Measurements from ENCODE around the gene CAPZA2. TPM values are rescaled to one million over a fixed set of nuclear protein-coding genes. Genes with fewer than 3 reads are reported as not detected.

CAPZA2 gene
- total and polyA plus RNA-seq, 10 of the 15 experiments (the other 5 are each of a cell fraction or from before 2014, with no cell fraction given), result 50.0 to 379 (median 117) TPM

- Histone ChIP-seq H4K20me1 (ENCODE audit: control insufficient read depth, insufficient read depth) (no peaks in the 10 kb centered on the region), H3K4me1 (ENCODE audit: control insufficient read depth, insufficient read depth, low read length) (peaks cover 21% of the 10 kb centered on the region), H3K9ac (ENCODE audit: control insufficient read depth, insufficient read depth, low read length) (no peak overlapping the region), H3K4me2 (ENCODE audit: control insufficient read depth, insufficient read depth) (no peak overlapping the region), H3K27me3 (replicated peaks in 1 of 2; ENCODE audit: control insufficient read depth in 2 of 2, insufficient read depth in 2 of 2, low read length in 1 of 2) (no peaks in the 10 kb centered on the region), H3K27ac (ENCODE audit: control insufficient read depth, insufficient read depth) (no peak overlapping the region), H3K9me3 (replicated peaks; ENCODE audit: control insufficient read depth, insufficient read depth, low read length) (peaks cover 2% of the 10 kb centered on the region; the same call in 2 of the 3 replicates), H3K36me3 (ENCODE audit: control insufficient read depth in 2 of 2, insufficient read depth in 2 of 2, low read length in 1 of 2) (peaks cover 0 to 2% of the 10 kb centered on the region in 2 experiments; a peak in 1 of 4 replicates), H3K4me3 (no peak overlapping the region), H2AFZ (ENCODE audit: control insufficient read depth, low read depth, low read length) (no peak overlapping the region), H3K79me2 (ENCODE audit: control insufficient read depth, insufficient read depth, low read length) (peaks cover 70% of the 10 kb centered on the region)
- ChIA-PET SMC1A (ENCODE audit: uncharacterized antibody, unreplicated experiment) (interaction anchor here (1.1 to 5.3 kb wide), 4 partner anchors 11 to 17 kb away, joined by 3 to 64 read pairs (median 28); partner anchors contain the start of gene ST7), RAD21 (ENCODE audit: unreplicated experiment) (interaction anchor here (1.4 kb wide), 1 partner anchor 11 kb away, joined by 6 read pairs; no protein-coding TSS in a partner anchor), CTCF (interaction anchor here (1.8 to 2.7 kb wide), 2 partner anchors 12 to 158 kb away, joined by 8 to 14 read pairs; no protein-coding TSS in a partner anchor), POLR2A (interaction anchor here (4.4 to 6.1 kb wide), 2 partner anchors 10 to 12 kb away, joined by 31 to 49 read pairs; no protein-coding TSS in a partner anchor)
- DNase-seq (ENCODE audit: low read depth, low spot score), result no peak
- no peak for ATAC-seq
- in situ Hi-C loops (cut with MboI), result no loop called here
- intact Hi-C loops (cut with micrococcal nuclease; ENCODE audit: unreplicated experiment), result no loop called here
- no TSS peak for BruUV-seq (replicated peaks)
- no peak for FAIRE-seq
- TF ChIP-seq CEBPZ (IDR thresholded peaks at IDR 0.05; ENCODE audit: low read depth, low read length) (no peak), JUND (IDR thresholded peaks at IDR 0.05; ENCODE audit: low read depth, low read length) (no peak), EZH2 (IDR thresholded peaks at IDR 0.05; ENCODE audit: borderline replicate concordance, control insufficient read depth, low read depth, low read length) (no peak), BCL11A (IDR thresholded peaks at IDR 0.05; ENCODE audit: low read depth, low read length) (no peak), NR2F1 (conservative IDR thresholded peaks at IDR 0.05) (no peak), POU2F2 (IDR thresholded peaks at IDR 0.05; ENCODE audit: borderline replicate concordance, low read depth, low read length) (no peak), ASH2L (IDR thresholded peaks at IDR 0.05; ENCODE audit: borderline replicate concordance, low read depth) (no peak), NFYB (IDR thresholded peaks at IDR 0.05; ENCODE audit: insufficient read depth, low read depth, low read length) (no peak), EED (IDR thresholded peaks at IDR 0.05; ENCODE audit: low read depth) (no peak), ZNF622 (IDR thresholded peaks at IDR 0.05) (no peak), TCF3 (IDR thresholded peaks at IDR 0.05; ENCODE audit: borderline replicate concordance, insufficient read depth, low read depth, low read length) (no peak), SUPT20H (IDR thresholded peaks at IDR 0.05; ENCODE audit: borderline replicate concordance, control insufficient read depth, low read depth, low read length) (no peak), ZSCAN29 (IDR thresholded peaks at IDR 0.05) (no peak), POLR2A (IDR thresholded peaks at IDR 0.05; ENCODE audit: low read depth, low read length) (no peak)
- TF ChIP-seq, protein P1, sequence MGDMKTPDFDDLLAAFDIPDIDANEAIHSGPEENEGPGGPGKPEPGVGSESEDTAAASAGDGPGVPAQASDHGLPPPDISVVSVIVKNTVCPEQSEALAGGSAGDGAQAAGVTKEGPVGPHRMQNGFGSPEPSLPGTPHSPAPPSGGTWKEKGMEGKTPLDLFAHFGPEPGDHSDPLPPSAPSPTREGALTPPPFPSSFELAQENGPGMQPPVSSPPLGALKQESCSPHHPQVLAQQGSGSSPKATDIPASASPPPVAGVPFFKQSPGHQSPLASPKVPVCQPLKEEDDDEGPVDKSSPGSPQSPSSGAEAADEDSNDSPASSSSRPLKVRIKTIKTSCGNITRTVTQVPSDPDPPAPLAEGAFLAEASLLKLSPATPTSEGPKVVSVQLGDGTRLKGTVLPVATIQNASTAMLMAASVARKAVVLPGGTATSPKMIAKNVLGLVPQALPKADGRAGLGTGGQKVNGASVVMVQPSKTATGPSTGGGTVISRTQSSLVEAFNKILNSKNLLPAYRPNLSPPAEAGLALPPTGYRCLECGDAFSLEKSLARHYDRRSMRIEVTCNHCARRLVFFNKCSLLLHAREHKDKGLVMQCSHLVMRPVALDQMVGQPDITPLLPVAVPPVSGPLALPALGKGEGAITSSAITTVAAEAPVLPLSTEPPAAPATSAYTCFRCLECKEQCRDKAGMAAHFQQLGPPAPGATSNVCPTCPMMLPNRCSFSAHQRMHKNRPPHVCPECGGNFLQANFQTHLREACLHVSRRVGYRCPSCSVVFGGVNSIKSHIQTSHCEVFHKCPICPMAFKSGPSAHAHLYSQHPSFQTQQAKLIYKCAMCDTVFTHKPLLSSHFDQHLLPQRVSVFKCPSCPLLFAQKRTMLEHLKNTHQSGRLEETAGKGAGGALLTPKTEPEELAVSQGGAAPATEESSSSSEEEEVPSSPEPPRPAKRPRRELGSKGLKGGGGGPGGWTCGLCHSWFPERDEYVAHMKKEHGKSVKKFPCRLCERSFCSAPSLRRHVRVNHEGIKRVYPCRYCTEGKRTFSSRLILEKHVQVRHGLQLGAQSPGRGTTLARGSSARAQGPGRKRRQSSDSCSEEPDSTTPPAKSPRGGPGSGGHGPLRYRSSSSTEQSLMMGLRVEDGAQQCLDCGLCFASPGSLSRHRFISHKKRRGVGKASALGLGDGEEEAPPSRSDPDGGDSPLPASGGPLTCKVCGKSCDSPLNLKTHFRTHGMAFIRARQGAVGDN (IDR thresholded peaks at IDR 0.05), result no peak
Observed at GRCh38 chr7:116968631-116969030, 106.2 kb downstream of the CAPZA2 start.

Measured in GM12878 (cell line).